NCI-H2171 treated with DMSO at 0.1 percent for 48 hours (cell line): ENCODE data around the gene TESMIN.

ENCODE experiments used
- DNase-seq: peaks from one replicate; lab custom pipeline; 2025; lab: John Stamatoyannopoulos, UW

The TESMIN gene, protein sequence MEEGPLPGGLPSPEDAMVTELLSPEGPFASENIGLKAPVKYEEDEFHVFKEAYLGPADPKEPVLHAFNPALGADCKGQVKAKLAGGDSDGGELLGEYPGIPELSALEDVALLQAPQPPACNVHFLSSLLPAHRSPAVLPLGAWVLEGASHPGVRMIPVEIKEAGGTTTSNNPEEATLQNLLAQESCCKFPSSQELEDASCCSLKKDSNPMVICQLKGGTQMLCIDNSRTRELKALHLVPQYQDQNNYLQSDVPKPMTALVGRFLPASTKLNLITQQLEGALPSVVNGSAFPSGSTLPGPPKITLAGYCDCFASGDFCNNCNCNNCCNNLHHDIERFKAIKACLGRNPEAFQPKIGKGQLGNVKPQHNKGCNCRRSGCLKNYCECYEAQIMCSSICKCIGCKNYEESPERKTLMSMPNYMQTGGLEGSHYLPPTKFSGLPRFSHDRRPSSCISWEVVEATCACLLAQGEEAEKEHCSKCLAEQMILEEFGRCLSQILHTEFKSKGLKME

DNA sequence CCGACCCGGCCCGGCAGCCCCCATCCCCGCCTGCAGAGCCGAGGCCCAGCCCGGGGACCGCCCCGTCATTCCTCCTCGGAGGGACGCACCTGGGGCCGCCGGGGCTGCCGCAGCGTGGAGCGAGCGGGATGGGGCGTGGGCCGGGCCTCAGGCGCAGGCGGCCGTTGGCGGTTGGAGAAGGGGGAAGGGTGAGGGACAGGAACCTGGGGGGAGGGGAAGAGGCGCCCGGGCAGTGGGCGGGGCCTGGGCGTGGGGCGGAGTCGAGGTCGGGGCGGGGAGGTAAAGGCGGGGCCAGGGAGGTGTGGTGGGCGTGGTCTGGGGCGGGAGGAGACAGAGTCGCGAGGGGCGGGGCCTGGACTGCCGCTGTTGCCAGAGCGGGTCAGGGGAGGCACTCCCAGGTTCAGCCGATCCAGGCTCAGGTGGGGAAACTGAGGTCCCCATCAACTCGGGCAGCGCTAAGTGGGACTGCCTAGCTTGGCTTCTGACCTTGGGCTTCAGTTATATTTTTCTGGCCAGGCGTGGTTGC, at the start of gene TESMIN:
TSS of gene TESMIN (minus strand) at position 190 of the 526 bp plus-strand sequence. CDS start 860 bp downstream, outside the sequence.
- DNase-seq: peak; percentile 64

DNA sequence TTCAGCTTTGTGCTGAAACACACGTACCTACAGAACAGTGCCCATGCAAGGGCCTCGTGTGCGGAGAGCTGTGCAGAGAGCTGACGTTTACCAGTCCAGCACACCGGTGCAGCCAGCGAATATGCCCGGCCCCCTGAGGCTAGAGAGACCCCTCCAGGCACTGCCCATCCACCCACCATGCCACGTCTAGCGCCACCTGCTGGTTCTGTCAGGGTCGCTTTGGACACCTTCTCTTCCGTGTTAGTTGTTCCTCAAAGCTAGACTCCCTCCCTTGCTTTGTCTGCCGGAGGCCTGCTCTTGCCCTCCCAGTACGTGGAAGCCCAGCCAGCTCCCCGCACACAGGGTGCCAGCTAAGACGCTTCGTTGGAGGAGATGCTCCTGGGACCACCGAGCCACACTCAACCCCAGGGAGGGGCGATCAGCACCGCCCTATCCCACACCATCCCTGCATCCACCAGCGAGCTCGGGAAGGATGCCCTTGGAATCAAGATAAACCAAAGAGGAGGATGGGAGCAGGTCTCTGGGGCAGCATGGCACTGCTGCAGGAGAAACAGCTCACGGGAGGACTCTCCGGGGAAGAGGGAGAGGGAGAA, 47.0 kb upstream of the TESMIN start:
- no peak for DNase-seq

DNA sequence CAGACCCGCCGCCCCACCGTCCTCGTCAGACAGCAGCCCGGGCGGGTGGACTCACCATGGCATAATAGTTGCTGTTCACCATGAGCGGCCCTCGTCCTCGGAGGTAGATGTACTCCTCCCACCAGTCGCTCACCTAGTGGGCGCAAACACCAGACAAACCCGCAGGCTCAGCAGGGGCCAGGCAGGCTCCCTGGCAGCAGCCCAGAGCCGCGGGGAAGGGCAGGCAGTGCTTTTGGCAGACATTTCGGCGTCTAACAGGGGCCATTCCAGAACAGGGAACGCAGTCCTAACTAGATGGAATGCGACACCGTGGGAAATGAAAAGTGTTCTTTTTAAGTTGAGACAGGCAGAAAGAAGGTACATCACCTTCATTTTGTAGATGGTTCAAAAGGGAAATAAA, 45.5 kb upstream of the TESMIN start:
- DNase-seq: no peak

DNA sequence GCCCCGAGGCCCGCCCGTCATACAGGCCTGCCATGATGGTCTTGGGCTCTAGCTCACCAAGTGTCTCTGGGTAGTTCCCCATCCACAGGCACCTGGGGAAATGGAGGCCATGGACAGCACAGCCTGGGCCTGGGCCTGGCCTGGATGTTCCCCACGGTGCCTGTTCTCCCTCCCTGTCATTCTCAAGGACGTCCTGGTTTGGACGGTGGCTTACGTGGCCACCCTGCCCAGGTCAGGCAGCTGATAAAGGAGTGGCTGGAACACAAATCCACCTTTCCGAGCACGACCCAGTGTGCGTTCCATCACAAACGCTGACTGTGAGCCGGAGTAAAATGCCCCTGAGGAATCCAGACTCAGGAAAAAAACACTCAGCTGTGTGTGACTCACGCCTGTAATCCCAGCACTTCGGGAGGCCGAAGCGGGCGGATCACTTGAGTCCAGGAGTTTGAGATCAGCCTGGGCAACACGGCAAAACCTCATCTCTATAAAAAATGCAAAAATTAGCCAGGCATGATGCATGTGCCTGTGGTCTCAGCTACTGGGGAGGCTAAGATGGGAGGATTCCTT, 41.2 kb upstream of the TESMIN start:
- no peak for DNase-seq

DNA sequence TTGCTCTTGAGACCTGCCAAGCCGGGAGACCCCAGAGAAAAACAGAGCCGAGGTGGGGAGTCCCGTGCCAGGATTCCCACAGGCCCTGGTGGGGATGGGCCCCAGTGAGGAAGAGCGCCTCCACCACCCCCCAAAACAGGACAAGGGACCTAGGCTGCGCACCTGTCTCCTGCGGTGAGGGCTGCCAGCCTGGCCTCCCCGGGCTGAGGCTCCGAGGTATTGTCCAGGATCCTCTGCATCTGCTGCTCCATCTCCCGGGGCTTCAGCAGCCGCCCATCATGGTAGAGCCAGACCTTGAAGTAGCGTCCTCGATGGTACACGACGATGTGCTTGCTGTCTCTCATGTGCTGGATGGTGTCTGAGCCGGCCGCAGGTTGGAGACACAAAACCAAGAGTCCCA, 33.3 kb upstream of the TESMIN start:
- no peak for DNase-seq

- no peak for DNase-seq
These were observed 32.0 kb upstream of the TESMIN start for GRCh38 chr11:68783216-68783821.

DNA sequence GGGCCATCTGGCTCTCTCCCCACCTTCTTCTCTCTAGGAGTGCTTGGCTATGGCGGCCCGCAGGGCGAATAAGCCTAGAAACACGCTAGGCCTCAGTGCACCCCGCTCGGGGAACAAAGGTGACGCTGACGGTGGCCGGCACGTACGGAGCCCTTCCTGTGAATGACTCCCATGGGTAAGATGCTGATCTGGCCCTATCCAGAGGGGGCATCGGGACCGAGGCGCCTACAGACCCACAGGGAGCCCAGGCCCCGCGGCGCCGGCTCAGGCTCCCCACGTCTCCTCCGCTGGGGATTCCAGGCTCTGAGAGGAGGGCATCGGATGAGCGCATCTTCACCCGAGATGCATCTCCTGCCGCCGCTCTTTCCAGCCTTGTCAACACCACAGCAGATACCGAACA, 31.4 kb upstream of the TESMIN start:
- no peak for DNase-seq

- DNase-seq: no peak
These were observed 29.5 kb upstream of the TESMIN start for GRCh38 chr11:68780829-68781228.

- no peak for DNase-seq
These were observed 26.9 kb upstream of the TESMIN start for GRCh38 chr11:68778205-68778604.

DNA sequence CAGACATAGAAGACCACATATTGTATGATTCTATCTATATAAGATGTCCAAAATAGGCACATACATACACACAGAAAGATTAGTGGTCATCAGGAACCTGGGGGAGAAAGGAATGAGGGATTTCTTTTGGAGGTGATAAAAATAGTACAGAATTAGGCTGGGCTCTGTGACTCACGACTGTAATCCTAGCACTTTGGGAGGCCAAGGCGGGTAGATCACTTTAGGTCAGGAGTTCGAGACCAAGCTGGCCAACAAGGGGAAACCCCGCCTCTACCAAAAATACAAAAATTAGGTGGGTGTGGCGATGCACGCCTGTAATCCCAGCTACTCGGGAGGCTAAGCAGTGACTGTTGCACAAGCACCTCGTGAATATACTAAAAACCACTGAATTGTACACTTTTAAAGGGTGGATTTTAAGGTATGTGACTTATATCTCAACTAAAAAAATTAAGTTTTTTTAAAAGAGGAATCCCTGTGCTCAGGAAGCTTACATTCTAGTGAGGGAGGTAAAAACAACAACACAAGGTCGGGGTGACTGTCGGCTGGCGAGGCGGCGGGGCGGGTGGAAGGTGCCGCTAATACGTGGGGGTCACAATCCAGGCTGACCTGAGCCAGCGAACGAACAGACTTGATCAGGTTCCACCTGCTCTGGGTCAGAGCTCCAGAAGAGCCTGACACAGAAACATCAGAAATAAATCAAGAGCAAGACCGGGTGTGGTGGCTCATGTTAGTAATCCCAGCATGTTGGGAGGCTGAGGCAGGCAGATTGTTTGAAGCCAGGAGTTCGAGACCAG, 25.3 kb upstream of the TESMIN start:
- no peak for DNase-seq

GRCh38 chr11:68775951-68776388, 24.6 kb upstream of the TESMIN start:
- no peak for DNase-seq

DNA sequence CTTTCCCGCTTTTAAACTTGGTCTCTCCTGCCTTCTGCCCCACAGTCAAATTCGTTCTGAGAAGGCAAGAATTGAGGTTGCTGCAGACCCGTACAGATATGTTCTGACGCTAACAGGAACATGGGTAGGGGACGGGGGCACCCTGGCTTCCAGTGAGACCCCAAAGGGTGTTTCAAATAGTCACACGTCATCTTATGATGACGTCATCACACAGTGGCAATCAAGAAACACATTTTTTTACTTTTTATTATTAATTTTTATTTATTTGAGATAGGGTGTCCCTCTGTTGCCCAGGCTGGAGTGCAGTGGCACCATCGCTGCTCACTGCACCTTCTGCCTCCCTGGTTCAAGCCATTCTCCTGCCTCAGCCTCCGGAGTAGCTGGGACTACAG, 22.9 kb upstream of the TESMIN start:
- DNase-seq: no peak

- no peak for DNase-seq
These were observed 22.3 kb upstream of the TESMIN start for GRCh38 chr11:68773521-68774193.

DNA sequence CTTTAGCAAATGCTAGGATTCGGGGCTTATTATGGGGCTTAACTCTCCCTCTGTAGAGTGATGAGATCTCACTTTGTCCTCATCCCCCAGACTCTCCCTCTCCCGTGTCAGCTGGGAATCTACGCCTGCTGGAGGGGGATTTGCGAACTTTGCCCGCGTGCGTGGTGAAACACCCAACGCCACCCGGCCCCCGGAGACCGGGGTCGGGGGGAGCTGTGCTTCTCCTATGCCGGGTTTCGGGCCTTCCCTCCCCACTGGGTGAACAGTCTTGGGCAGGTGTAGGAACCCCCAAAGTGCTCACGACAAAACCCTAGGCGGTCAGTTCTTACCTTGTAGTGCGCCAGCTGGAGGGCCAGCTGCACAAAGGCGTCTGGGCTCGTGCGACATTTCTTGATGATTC, 21.6 kb upstream of the TESMIN start:
- no peak for DNase-seq

- no peak for DNase-seq
These were observed 19.5 kb upstream of the TESMIN start for GRCh38 chr11:68770781-68771180.

DNA sequence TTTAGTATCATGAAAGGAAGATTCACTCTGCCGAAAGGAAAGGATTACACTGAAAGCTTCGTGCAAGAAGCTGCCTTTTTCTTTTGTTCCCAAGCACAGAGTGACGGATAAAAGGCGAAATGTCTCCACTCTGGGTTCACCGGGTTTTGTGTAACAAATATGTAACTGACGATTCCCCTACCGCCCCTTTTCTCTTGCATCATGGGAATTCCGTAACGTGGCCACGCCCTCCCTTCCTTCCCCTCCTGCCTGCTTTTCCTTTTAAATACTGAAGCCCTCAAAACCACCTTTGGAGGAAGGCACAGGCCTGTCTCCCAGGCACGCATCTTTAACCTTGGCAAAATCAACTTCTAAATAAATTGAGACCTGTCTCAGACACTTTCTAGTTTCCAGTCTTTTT, 16.4 kb upstream of the TESMIN start:
- DNase-seq: no peak

GRCh38 chr11:68766786-68767185, 15.5 kb upstream of the TESMIN start:
- no peak for DNase-seq

DNA sequence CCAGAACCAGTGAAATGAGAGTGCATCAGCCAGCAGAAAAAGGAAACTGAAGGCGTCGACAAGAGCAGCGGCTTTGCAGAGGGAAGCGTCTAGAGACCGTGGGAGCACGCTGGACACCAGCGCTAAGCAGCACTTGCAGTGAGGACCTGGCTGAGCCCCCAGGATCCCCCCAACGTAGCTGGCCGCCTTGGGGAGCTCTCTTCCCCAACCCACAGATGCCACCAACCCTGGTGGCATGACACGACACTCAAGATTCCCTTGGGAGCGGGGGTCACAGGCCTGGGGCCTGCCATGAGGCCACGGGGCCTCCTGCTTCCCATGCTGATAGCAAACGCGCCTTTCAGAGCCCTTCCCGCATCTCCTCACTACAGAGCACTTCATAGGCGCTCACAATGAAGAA, 13.4 kb upstream of the TESMIN start:
- DNase-seq: no peak

DNA sequence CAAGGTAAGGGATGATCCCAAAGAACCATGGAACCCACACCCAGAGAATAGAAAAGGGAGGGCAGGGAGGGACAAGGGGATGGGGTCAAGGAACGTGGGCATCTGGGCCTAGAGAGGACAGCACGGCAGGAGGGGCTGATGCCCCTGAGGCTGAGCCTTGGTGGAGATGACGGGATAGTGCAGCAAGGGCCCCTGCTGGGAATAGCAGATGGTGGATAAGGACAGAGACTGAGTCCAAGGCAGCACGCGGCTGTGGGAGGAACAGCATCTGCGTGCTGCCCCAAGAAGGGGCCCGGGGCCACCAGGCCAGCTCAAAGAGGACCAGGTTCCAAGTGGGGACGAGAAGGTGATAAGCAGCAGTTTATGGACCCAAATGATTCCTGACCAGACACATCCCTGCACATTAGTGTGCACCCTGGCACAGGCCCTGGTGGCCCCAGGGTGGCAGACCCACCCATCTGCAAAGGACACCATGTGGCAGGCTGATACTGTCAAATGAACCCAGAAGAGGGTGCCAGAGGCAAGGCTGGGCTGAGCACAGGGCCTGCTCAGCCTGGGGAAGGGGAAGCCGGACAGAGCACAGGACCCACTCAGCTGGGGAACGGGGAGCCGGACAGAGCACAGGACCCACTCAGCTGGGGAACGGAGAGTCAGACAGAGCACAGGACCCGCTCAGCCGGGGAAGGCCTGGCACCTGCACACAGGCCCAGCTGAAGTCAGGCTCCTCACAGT, 12.8 kb upstream of the TESMIN start:
- DNase-seq: no peak

- no peak for DNase-seq
These were observed 11.9 kb upstream of the TESMIN start for GRCh38 chr11:68763181-68763721.
